HepG2 (cell line): Measurements from ENCODE around the gene TBC1D2B. TPM values are rescaled to one million over a fixed set of nuclear protein-coding genes. Genes with fewer than 3 reads are reported as not detected.

ENCODE experiments used
- AHR ChIP-seq: IDR thresholded peaks from 2 replicates; pipeline ENCODE4 v1.6.1; 2018; ENCODE audit warnings: missing genetic modification reagents, missing compliant biosample characterization
- CERS6 ChIP-seq: sonication (generic); formaldehyde crosslinking; IDR thresholded peaks from 2 replicates; pipeline ENCODE4 v1.5.0; 2020; ENCODE audit warnings: missing genetic modification reagents
- FOXO1 ChIP-seq: sonication (generic); formaldehyde crosslinking; IDR thresholded peaks from 2 replicates; pipeline ENCODE4 v1.4.0; 2020; ENCODE audit warnings: missing genetic modification reagents
- HOMEZ ChIP-seq: IDR thresholded peaks from 2 replicates; pipeline ENCODE4 v1.6.1; 2016; ENCODE audit warnings: low read depth
- KLF6 ChIP-seq: IDR thresholded peaks from 2 replicates; pipeline ENCODE4 v1.8.0; 2016; ENCODE audit warnings: missing biosample characterization, missing genetic modification reagents
- MATR3 ChIP-seq: sonication (generic); formaldehyde crosslinking; IDR thresholded peaks from 2 replicates; pipeline ENCODE4 v1.4.0; 2020; ENCODE audit warnings: missing genetic modification reagents
- MTA3 ChIP-seq: sonication (generic); formaldehyde crosslinking; IDR thresholded peaks from 2 replicates; pipeline ENCODE4 v1.4.0; 2020; ENCODE audit warnings: missing genetic modification reagents
- NFKB2 ChIP-seq: sonication (generic); formaldehyde crosslinking; IDR thresholded peaks from 2 replicates; pipeline ENCODE4 v1.4.0; 2020; ENCODE audit warnings: missing genetic modification reagents, borderline replicate concordance
- PRMT3 ChIP-seq: sonication (generic); formaldehyde crosslinking; IDR thresholded peaks from 2 replicates; pipeline ENCODE4 v1.8.1; 2022; ENCODE audit warnings: low read depth, mild to moderate bottlenecking, moderate library complexity, missing genetic modification reagents, borderline replicate concordance
- RFX1 ChIP-seq: fragments of 450-650 bp; IDR thresholded peaks from 2 replicates; pipeline ENCODE4 v1.6.1; 2017
- SIX4 ChIP-seq: sonication (generic); formaldehyde crosslinking; IDR thresholded peaks from 2 replicates; pipeline ENCODE4 v1.4.0; 2020; ENCODE audit warnings: missing genetic modification reagents
- YEATS2 ChIP-seq: sonication (generic); formaldehyde crosslinking; IDR thresholded peaks from 2 replicates; pipeline ENCODE4 v1.4.0; 2020; ENCODE audit warnings: missing genetic modification reagents, borderline replicate concordance
- ZFP90 ChIP-seq: sonication (generic); formaldehyde crosslinking; IDR thresholded peaks from 2 replicates; pipeline ENCODE4 v1.8.0; 2022; ENCODE audit warnings: missing genetic modification reagents, mild to moderate bottlenecking, inconsistent platforms, borderline replicate concordance
- ZNF20 ChIP-seq: sonication (generic); formaldehyde crosslinking; IDR thresholded peaks from 2 replicates; pipeline ENCODE4 v1.4.0; 2020; ENCODE audit warnings: mild to moderate bottlenecking, moderate library complexity, missing genetic modification reagents
- ZNF230 ChIP-seq: sonication (generic); formaldehyde crosslinking; IDR thresholded peaks from 2 replicates; pipeline ENCODE4 v1.4.0; 2020; ENCODE audit warnings: mild to moderate bottlenecking, missing genetic modification reagents
- ZNF232 ChIP-seq: sonication (generic); formaldehyde crosslinking; IDR thresholded peaks from 2 replicates; pipeline ENCODE4 v1.4.0; 2020; ENCODE audit warnings: missing genetic modification reagents, borderline replicate concordance
- ZNF33A ChIP-seq: sonication (generic); formaldehyde crosslinking; IDR thresholded peaks from 2 replicates; pipeline ENCODE4 v1.5.1; 2020; ENCODE audit warnings: missing genetic modification reagents, mild to moderate bottlenecking, moderate library complexity, borderline replicate concordance
- ZNF614 ChIP-seq: IDR thresholded peaks from 2 replicates; pipeline ENCODE4 v1.6.1; 2018; ENCODE audit warnings: missing biosample characterization, missing genetic modification reagents, inconsistent platforms, borderline replicate concordance
- ZSCAN30 ChIP-seq: sonication (generic); formaldehyde crosslinking; IDR thresholded peaks from 2 replicates; pipeline ENCODE4 v1.5.0; 2020; ENCODE audit warnings: mild to moderate bottlenecking, missing genetic modification reagents
- ZSCAN9 ChIP-seq: IDR thresholded peaks from 2 replicates; pipeline ENCODE4 v1.6.1; 2016; ENCODE audit warnings: borderline replicate concordance
- polyA plus RNA-seq, 8 experiments: library from polyadenylated mRNA; depleted of rRNA in 3 of 8; stranded (reverse) in 7 of 8; unstranded in 1 of 8; fragments of >200 nt; fragmentation: Illumina TruSeq in 4 of 8; extraction: Trizol in 4 of 8; gene quantifications; 2 replicates each; pipeline versions ENCODE4 v1.2.1 to v1.2.3, GENCODE V29; 2011 to 2016; ENCODE audit warnings: low read depth in 4 of 8, missing spikeins in 1 of 8, mixed read lengths in 1 of 8; ENCODE audit not compliant: insufficient read depth in 1 of 8
- total RNA-seq, 5 experiments: library from RNA; depleted of rRNA; stranded (reverse); fragments of >200 nt; fragmentation: Illumina TruSeq; extraction: Trizol; gene quantifications; 2 replicates each; pipeline ENCODE4 v1.2.3, GENCODE V29; 2016; ENCODE audit warnings: low read depth in 1 of 5
- TF ChIP-seq, protein P1 (sequence below): sonication (generic); formaldehyde crosslinking; IDR thresholded peaks from 2 replicates; pipeline ENCODE4 v1.8.0; 2022; ENCODE audit warnings: mild to moderate bottlenecking, missing genetic modification reagents; ENCODE audit not compliant: insufficient replicate concordance
- TF ChIP-seq, protein P2 (sequence below): sonication (generic); formaldehyde crosslinking; IDR thresholded peaks from 2 replicates; pipeline ENCODE4 v1.5.0; 2020; ENCODE audit warnings: missing genetic modification reagents
- TF ChIP-seq, protein P3 (sequence below): IDR thresholded peaks from 2 replicates; pipeline ENCODE4 v1.6.1; 2016; ENCODE audit warnings: mild to moderate bottlenecking, missing biosample characterization, missing genetic modification reagents
- TF ChIP-seq, protein P4 (sequence below): sonication (generic); formaldehyde crosslinking; IDR thresholded peaks from 2 replicates; pipeline ENCODE4 v1.5.1; 2020; ENCODE audit warnings: mild to moderate bottlenecking, missing genetic modification reagents, moderate library complexity

Gene TBC1D2B
- total and polyA plus RNA-seq, 2 of the 13 experiments (the other 11 are each of a cell fraction or from before 2014, with no cell fraction given): 10.1 to 14.4 TPM

- TF ChIP-seq NFKB2 (CRISPR knock-in tag) (0 out of 2 replicates have a peak, but pooled peaks have one; percentile 48), MATR3 (CRISPR knock-in tag) (no peak), HOMEZ (CRISPR knock-in tag) (peak; percentile 75), MTA3 (CRISPR knock-in tag) (no peak), AHR (CRISPR knock-in tag) (no peak; the same call in 1 of the 2 replicates), RFX1 (no peak), YEATS2 (CRISPR knock-in tag) (peak; percentile 76), ZFP90 (CRISPR knock-in tag) (peak; percentile 48; the same call in 1 of the 2 replicates), ZNF230 (peak; percentile 93), SIX4 (CRISPR knock-in tag) (peak; percentile 82), ZNF33A (CRISPR knock-in tag) (no peak), PRMT3 (CRISPR knock-in tag) (peak; percentile 81; the same call in 1 of the 2 replicates), ZNF232 (CRISPR knock-in tag) (no peak), ZNF614 (peak; percentile 98), ZSCAN30 (CRISPR knock-in tag) (no peak), ZSCAN9 (CRISPR knock-in tag) (peak; percentile 90; the same call in 1 of the 2 replicates), CERS6 (no peak), KLF6 (peak; percentile 80; the same call in 1 of the 2 replicates), ZNF20 (no peak), FOXO1 (CRISPR knock-in tag) (peak; percentile 96)
- TF ChIP-seq, protein P1, sequence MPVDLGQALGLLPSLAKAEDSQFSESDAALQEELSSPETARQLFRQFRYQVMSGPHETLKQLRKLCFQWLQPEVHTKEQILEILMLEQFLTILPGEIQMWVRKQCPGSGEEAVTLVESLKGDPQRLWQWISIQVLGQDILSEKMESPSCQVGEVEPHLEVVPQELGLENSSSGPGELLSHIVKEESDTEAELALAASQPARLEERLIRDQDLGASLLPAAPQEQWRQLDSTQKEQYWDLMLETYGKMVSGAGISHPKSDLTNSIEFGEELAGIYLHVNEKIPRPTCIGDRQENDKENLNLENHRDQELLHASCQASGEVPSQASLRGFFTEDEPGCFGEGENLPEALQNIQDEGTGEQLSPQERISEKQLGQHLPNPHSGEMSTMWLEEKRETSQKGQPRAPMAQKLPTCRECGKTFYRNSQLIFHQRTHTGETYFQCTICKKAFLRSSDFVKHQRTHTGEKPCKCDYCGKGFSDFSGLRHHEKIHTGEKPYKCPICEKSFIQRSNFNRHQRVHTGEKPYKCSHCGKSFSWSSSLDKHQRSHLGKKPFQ (CRISPR knock-in tag): peak; percentile 60
- TF ChIP-seq, protein P2, sequence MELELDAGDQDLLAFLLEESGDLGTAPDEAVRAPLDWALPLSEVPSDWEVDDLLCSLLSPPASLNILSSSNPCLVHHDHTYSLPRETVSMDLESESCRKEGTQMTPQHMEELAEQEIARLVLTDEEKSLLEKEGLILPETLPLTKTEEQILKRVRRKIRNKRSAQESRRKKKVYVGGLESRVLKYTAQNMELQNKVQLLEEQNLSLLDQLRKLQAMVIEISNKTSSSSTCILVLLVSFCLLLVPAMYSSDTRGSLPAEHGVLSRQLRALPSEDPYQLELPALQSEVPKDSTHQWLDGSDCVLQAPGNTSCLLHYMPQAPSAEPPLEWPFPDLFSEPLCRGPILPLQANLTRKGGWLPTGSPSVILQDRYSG: no peak
- TF ChIP-seq, protein P3, sequence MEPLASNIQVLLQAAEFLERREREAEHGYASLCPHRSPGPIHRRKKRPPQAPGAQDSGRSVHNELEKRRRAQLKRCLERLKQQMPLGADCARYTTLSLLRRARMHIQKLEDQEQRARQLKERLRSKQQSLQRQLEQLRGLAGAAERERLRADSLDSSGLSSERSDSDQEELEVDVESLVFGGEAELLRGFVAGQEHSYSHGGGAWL: no peak
- TF ChIP-seq, protein P4, sequence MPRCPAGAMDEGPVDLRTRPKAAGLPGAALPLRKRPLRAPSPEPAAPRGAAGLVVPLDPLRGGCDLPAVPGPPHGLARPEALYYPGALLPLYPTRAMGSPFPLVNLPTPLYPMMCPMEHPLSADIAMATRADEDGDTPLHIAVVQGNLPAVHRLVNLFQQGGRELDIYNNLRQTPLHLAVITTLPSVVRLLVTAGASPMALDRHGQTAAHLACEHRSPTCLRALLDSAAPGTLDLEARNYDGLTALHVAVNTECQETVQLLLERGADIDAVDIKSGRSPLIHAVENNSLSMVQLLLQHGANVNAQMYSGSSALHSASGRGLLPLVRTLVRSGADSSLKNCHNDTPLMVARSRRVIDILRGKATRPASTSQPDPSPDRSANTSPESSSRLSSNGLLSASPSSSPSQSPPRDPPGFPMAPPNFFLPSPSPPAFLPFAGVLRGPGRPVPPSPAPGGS (CRISPR knock-in tag): 0 out of 2 replicates have a peak, but pooled peaks have one; percentile 86
Measured at GRCh38 chr15:78065284-78065872, 12.1 kb downstream of the TBC1D2B start (continued).
